ENCODE measurements around the gene DNAJB5.

Gene DNAJB5

GRCh38 chr9:35042081-35042604 is 52.6 kb downstream of the DNAJB5 start:
- Histone ChIP-seq H3K27ac (no peak overlapping the region), H4K20me1 (ENCODE audit: insufficient read depth) (peaks cover 3% of the 10 kb centered on the region; the same call in 1 of the 2 replicates), H3K4me3 (IDR thresholded peaks at IDR 0.05; ENCODE audit: insufficient read depth, low read depth, low read length) (no peak overlapping the region), H3K9ac (no peak overlapping the region), H2AFZ (ENCODE audit: low read depth) (no peak overlapping the region), H3K4me2 (no peak overlapping the region), H3K27me3 (ENCODE audit: insufficient read depth, low read depth) (no peaks in the 10 kb centered on the region), H3K79me2 (ENCODE audit: insufficient read depth, low read depth) (no peaks in the 10 kb centered on the region), H3K36me3 (ENCODE audit: insufficient read depth) (no peaks in the 10 kb centered on the region), H3K4me1 (ENCODE audit: low read depth, poor library complexity, severe bottlenecking) (no peaks in the 10 kb centered on the region)
- no peak for TF ChIP-seq CTCF (conservative IDR thresholded peaks at IDR 0.05; ENCODE audit: low read depth, low read length)

- H3K4me1 ChIP-seq (ENCODE audit: low read depth, poor library complexity, severe bottlenecking), result no peaks in the 10 kb centered on the region
- no peak overlapping the region for H2AFZ ChIP-seq (ENCODE audit: low read depth)
- H3K4me3 ChIP-seq (IDR thresholded peaks at IDR 0.05; ENCODE audit: insufficient read depth, low read depth, low read length), result no peak overlapping the region
- TF ChIP-seq CTCF (conservative IDR thresholded peaks at IDR 0.05; ENCODE audit: low read depth, low read length), result no peak
- no peak overlapping the region for H3K9ac ChIP-seq
- no peak overlapping the region for H3K27ac ChIP-seq
- H3K4me2 ChIP-seq, result no peak overlapping the region
- no peaks in the 10 kb centered on the region for H3K27me3 ChIP-seq (ENCODE audit: insufficient read depth, low read depth)
- no peaks in the 10 kb centered on the region for H4K20me1 ChIP-seq (ENCODE audit: insufficient read depth)
- H3K36me3 ChIP-seq (ENCODE audit: insufficient read depth), result no peaks in the 10 kb centered on the region
- no peaks in the 10 kb centered on the region for H3K79me2 ChIP-seq (ENCODE audit: insufficient read depth, low read depth)
Observed at GRCh38 chr9:35042891-35043545, 53.5 kb downstream of the DNAJB5 start.

DNA sequence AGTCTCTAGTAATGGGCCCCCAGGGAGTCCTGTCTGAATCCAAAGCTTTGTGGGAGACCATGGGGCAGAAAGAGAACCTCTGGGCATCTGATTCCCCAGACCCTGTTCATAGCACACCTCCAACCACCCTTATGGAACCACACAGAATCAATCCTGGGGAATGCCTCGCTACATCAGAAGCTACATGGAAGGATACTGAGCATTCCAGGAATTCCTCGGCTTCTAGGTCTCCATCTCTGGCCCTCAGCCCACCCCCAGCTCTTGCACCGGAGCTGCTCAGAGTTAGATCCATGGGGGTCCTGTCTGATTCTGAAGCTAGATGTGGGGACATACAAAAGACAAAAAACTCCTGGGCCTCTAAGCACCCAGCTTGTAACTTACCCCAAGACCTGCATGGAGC is 54.5 kb downstream of the DNAJB5 start:
- Histone ChIP-seq H3K27ac (no peak overlapping the region), H3K4me2 (no peak overlapping the region), H3K9ac (no peak overlapping the region), H3K36me3 (ENCODE audit: insufficient read depth) (no peaks in the 10 kb centered on the region), H3K79me2 (ENCODE audit: insufficient read depth, low read depth) (no peaks in the 10 kb centered on the region), H2AFZ (ENCODE audit: low read depth) (no peak overlapping the region), H3K4me1 (ENCODE audit: low read depth, poor library complexity, severe bottlenecking) (no peaks in the 10 kb centered on the region), H3K4me3 (IDR thresholded peaks at IDR 0.05; ENCODE audit: insufficient read depth, low read depth, low read length) (no peak overlapping the region), H3K27me3 (ENCODE audit: insufficient read depth, low read depth) (no peaks in the 10 kb centered on the region), H4K20me1 (ENCODE audit: insufficient read depth) (no peaks in the 10 kb centered on the region)
- TF ChIP-seq CTCF (conservative IDR thresholded peaks at IDR 0.05; ENCODE audit: low read depth, low read length), result no peak
